ENCODE results near the gene GID4. TPM values are rescaled to one million over a fixed set of nuclear protein-coding genes. Genes with fewer than 3 reads are reported as not detected.

The GID4 gene
- total and polyA plus RNA-seq, 9 of the 15 experiments (the other 6 are each of a cell fraction or from before 2014, with no cell fraction given), result 1.2 to 6.4 (median 3.7) TPM

GRCh38 chr17:18038861-18039534 is at the start of gene GID4, which contains the start of gene ATPAF2 (continued):
- 0 out of 2 replicates have a peak, but pooled peaks have one; percentile 36 for TF ChIP-seq JUN (IDR thresholded peaks at IDR 0.05; ENCODE audit: borderline replicate concordance, low read depth, low read length)
- TF ChIP-seq JUN (CRISPR knock-in tag; IDR thresholded peaks at IDR 0.05; ENCODE audit: borderline replicate concordance), result no peak
- peak; percentile 60 for TF ChIP-seq POLR2A (conservative IDR thresholded peaks at IDR 0.05)
- peak; percentile 72 to 85; a peak in 3 of 4 replicates for TF ChIP-seq FOXK2 (conservative IDR thresholded peaks at IDR 0.05 in 1 of 2, IDR thresholded peaks at IDR 0.05 in 1 of 2; ENCODE audit: low read depth in 2 of 2)
- no peak for TF ChIP-seq SMARCC2 (IDR thresholded peaks at IDR 0.05; ENCODE audit: low read depth)
- TF ChIP-seq PHTF2 (CRISPR knock-in tag; IDR thresholded peaks at IDR 0.05), result no peak
- TF ChIP-seq RBBP5 (IDR thresholded peaks at IDR 0.05; ENCODE audit: borderline replicate concordance, insufficient read depth, low read length, poor library complexity, severe bottlenecking), result peak; percentile 87
- TF ChIP-seq ZBED1 (IDR thresholded peaks at IDR 0.05), result no peak
- TF ChIP-seq TAF1 (IDR thresholded peaks at IDR 0.05; ENCODE audit: control insufficient read depth, extremely low read depth, insufficient read depth, low read length, severe bottlenecking), result peak; percentile 58
- peak; percentile 85 for TF ChIP-seq KLF13 (tag; IDR thresholded peaks at IDR 0.05; ENCODE audit: borderline replicate concordance, low read depth)
- TF ChIP-seq TRIM24 (IDR thresholded peaks at IDR 0.05), result no peak
- TF ChIP-seq TOE1 (IDR thresholded peaks at IDR 0.05; ENCODE audit: borderline replicate concordance), result peak; percentile 49; the same call in 1 of the 2 replicates
- TF ChIP-seq TOE1 (CRISPR knock-in tag; IDR thresholded peaks at IDR 0.05; ENCODE audit: borderline replicate concordance, low read depth), result no peak
- peak; percentile 99 for TF ChIP-seq USF1 (CRISPR knock-in tag; IDR thresholded peaks at IDR 0.05)
- TF ChIP-seq RFX7 (CRISPR knock-in tag; IDR thresholded peaks at IDR 0.05), result no peak
- TF ChIP-seq HDAC1 (IDR thresholded peaks at IDR 0.05), result peak in 1 of 2 experiments; percentile 79; a peak in 1 of 4 replicates
- TF ChIP-seq ASH1L (IDR thresholded peaks at IDR 0.05; ENCODE audit: borderline replicate concordance, low read depth, partially characterized antibody), result peak; percentile 82
- peak; percentile 38; the same call in 1 of the 2 replicates for TF ChIP-seq ZNF395 (CRISPR knock-in tag; IDR thresholded peaks at IDR 0.05)
- TF ChIP-seq BHLHE40 (IDR thresholded peaks at IDR 0.05; ENCODE audit: low read length), result peak; percentile 28
- TF ChIP-seq RAD51 (IDR thresholded peaks at IDR 0.05; ENCODE audit: borderline replicate concordance, low read depth), result peak; percentile 94
- TF ChIP-seq L3MBTL2 (IDR thresholded peaks at IDR 0.05), result peak; percentile 39; the same call in 1 of the 2 replicates
- TF ChIP-seq USF2 (CRISPR knock-in tag; IDR thresholded peaks at IDR 0.05), result peak; percentile 99
- TF ChIP-seq ZNF717 (CRISPR knock-in tag; IDR thresholded peaks at IDR 0.05), result no peak
- peak; percentile 86 for TF ChIP-seq GABPB1 (CRISPR knock-in tag; IDR thresholded peaks at IDR 0.05)
- TF ChIP-seq CREB1 (IDR thresholded peaks at IDR 0.05), result peak; percentile 96
- TF ChIP-seq CREB1 (CRISPR knock-in tag; IDR thresholded peaks at IDR 0.05), result peak; percentile 96
- TF ChIP-seq PCBP1 (IDR thresholded peaks at IDR 0.05; ENCODE audit: low read depth, low read length, poor library complexity, severe bottlenecking), result peak; percentile 78
- peak; percentile 72 for TF ChIP-seq CBFA2T2 (conservative IDR thresholded peaks at IDR 0.05)
